ENCODE data around the gene APBB2.

- TF ChIP-seq MAX (CRISPR knock-in tag; IDR thresholded peaks at IDR 0.05) (no peak), JUN (CRISPR knock-in tag; IDR thresholded peaks at IDR 0.05) (no peak), CTCF (IDR thresholded peaks at IDR 0.05) (no peak)
- TF ChIP-seq, protein P1, sequence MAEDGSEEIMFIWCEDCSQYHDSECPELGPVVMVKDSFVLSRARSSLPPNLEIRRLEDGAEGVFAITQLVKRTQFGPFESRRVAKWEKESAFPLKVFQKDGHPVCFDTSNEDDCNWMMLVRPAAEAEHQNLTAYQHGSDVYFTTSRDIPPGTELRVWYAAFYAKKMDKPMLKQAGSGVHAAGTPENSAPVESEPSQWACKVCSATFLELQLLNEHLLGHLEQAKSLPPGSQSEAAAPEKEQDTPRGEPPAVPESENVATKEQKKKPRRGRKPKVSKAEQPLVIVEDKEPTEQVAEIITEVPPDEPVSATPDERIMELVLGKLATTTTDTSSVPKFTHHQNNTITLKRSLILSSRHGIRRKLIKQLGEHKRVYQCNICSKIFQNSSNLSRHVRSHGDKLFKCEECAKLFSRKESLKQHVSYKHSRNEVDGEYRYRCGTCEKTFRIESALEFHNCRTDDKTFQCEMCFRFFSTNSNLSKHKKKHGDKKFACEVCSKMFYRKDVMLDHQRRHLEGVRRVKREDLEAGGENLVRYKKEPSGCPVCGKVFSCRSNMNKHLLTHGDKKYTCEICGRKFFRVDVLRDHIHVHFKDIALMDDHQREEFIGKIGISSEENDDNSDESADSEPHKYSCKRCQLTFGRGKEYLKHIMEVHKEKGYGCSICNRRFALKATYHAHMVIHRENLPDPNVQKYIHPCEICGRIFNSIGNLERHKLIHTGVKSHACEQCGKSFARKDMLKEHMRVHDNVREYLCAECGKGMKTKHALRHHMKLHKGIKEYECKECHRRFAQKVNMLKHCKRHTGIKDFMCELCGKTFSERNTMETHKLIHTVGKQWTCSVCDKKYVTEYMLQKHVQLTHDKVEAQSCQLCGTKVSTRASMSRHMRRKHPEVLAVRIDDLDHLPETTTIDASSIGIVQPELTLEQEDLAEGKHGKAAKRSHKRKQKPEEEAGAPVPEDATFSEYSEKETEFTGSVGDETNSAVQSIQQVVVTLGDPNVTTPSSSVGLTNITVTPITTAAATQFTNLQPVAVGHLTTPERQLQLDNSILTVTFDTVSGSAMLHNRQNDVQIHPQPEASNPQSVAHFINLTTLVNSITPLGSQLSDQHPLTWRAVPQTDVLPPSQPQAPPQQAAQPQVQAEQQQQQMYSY (CRISPR knock-in tag; IDR thresholded peaks at IDR 0.05) = no peak
Observed at GRCh38 chr4:41122775-41123174, 91.6 kb downstream of the APBB2 start.
